ENCODE measurements around the gene WNT3A.

The WNT3A gene

GRCh38 chr1:228088586-228089498 is 82.0 kb downstream of the WNT3A start:
- no peak for DNase-seq

GRCh38 chr1:228089519-228090380 is 83.0 kb downstream of the WNT3A start:
- no peak for DNase-seq

GRCh38 chr1:228090613-228091081 is 83.8 kb downstream of the WNT3A start:
- no peak for DNase-seq

- no peak for DNase-seq
These were observed 84.3 kb downstream of the WNT3A start for GRCh38 chr1:228091084-228091483.

GRCh38 chr1:228092342-228093049 is 85.7 kb downstream of the WNT3A start:
- DNase-seq = no peak

GRCh38 chr1:228093050-228093906 is 86.5 kb downstream of the WNT3A start:
- DNase-seq = no peak

- DNase-seq = no peak
These were observed 87.7 kb downstream of the WNT3A start for GRCh38 chr1:228094432-228095016.

GRCh38 chr1:228095161-228095560 is 88.4 kb downstream of the WNT3A start:
- no peak for DNase-seq

GRCh38 chr1:228095938-228096337 is 89.1 kb downstream of the WNT3A start:
- DNase-seq = no peak

- DNase-seq = no peak
These were observed 89.9 kb downstream of the WNT3A start for GRCh38 chr1:228096416-228097332.

GRCh38 chr1:228097333-228098081 is 90.7 kb downstream of the WNT3A start:
- DNase-seq = no peak

GRCh38 chr1:228098323-228098931 is 91.6 kb downstream of the WNT3A start:
- DNase-seq = no peak

- no peak for DNase-seq
These were observed 92.5 kb downstream of the WNT3A start for GRCh38 chr1:228099331-228099732.

GRCh38 chr1:228100822-228101613 is 94.2 kb downstream of the WNT3A start:
- DNase-seq = no peak

- DNase-seq = no peak
These were observed 94.8 kb downstream of the WNT3A start for GRCh38 chr1:228101614-228101993.

- DNase-seq = no peak
These were observed 95.4 kb downstream of the WNT3A start for GRCh38 chr1:228101994-228102790.

All from hippocampal formation (tissue), 2 donors.